HepG2 (cell line): ENCODE data around the gene E2F1. TPM values are rescaled to one million over a fixed set of nuclear protein-coding genes. Genes with fewer than 3 reads are reported as not detected.

Experiments used
- ATF6 ChIP-seq: sonication (generic); formaldehyde crosslinking; conservative IDR thresholded peaks from 2 replicates; pipeline ENCODE4 v1.4.0; 2020; ENCODE audit warnings: missing genetic modification reagents
- ATM ChIP-seq: fragments of 450-650 bp; IDR thresholded peaks from 2 replicates; pipeline ENCODE4 v1.7.1; 2017; ENCODE audit warnings: mild to moderate bottlenecking, borderline replicate concordance
- CAMTA2 ChIP-seq: sonication (generic); formaldehyde crosslinking; IDR thresholded peaks from 2 replicates; pipeline ENCODE4 v1.4.0; 2020; ENCODE audit warnings: mild to moderate bottlenecking, missing genetic modification reagents, borderline replicate concordance
- CENPT ChIP-seq: sonication (generic); formaldehyde crosslinking; IDR thresholded peaks from 2 replicates; pipeline ENCODE4 v1.8.0; 2022; ENCODE audit warnings: low read depth, mild to moderate bottlenecking, moderate library complexity, missing genetic modification reagents
- GLI4 ChIP-seq: sonication (generic); formaldehyde crosslinking; IDR thresholded peaks from 2 replicates; pipeline ENCODE4 v1.5.1; 2020; ENCODE audit warnings: missing genetic modification reagents, mild to moderate bottlenecking, moderate library complexity, borderline replicate concordance
- ISL2 ChIP-seq: sonication (generic); formaldehyde crosslinking; IDR thresholded peaks from 2 replicates; pipeline ENCODE4 v1.5.0; 2020; ENCODE audit warnings: missing genetic modification reagents
- MYC ChIP-seq: sonication (generic); formaldehyde crosslinking; IDR thresholded peaks from 2 replicates; pipeline ENCODE4 v1.9.0; 2021; ENCODE audit warnings: missing genetic modification reagents, borderline replicate concordance
- NFATC3 ChIP-seq: sonication (generic); formaldehyde crosslinking; IDR thresholded peaks from 2 replicates; pipeline ENCODE4 v1.5.1; 2020; ENCODE audit warnings: mild to moderate bottlenecking, missing genetic modification reagents
- NFIB ChIP-seq: sonication (generic); formaldehyde crosslinking; IDR thresholded peaks from 2 replicates; pipeline ENCODE4 v1.9.0; 2021; ENCODE audit warnings: missing genetic modification reagents, mild to moderate bottlenecking, borderline replicate concordance
- NONO ChIP-seq, 2 experiments: fragments of 450-650 bp in 1 of 2; sonication (generic) in 1 of 2; formaldehyde crosslinking in 1 of 2; IDR thresholded peaks in 1 of 2; conservative IDR thresholded peaks in 1 of 2; 2 replicates each; pipeline versions ENCODE4 v1.6.1 to v1.8.0; 2017 to 2022; ENCODE audit warnings: mild to moderate bottlenecking in 1 of 2, missing genetic modification reagents in 1 of 2, moderate library complexity in 1 of 2
- SMAD1 ChIP-seq: sonication (generic); formaldehyde crosslinking; IDR thresholded peaks from 2 replicates; pipeline ENCODE4 v1.4.0; 2020; ENCODE audit warnings: missing genetic modification reagents, low read depth, mild to moderate bottlenecking, borderline replicate concordance
- TCF7 ChIP-seq: sonication (generic); IDR thresholded peaks from 2 replicates; pipeline ENCODE4 v1.6.1; 2016; ENCODE audit warnings: antibody characterized with exemption, low read depth
- TCF7L2 ChIP-seq: IDR thresholded peaks from 2 replicates; pipeline ENCODE4 v1.6.1; 2011; ENCODE audit warnings: mild to moderate bottlenecking, low read depth, low read length, moderate library complexity
- U2AF2 ChIP-seq: fragments of 200-400 bp; formaldehyde crosslinking; IDR thresholded peaks from 2 replicates; pipeline ENCODE4 v1.6.1; 2017; ENCODE audit warnings: low read depth, mild to moderate bottlenecking, low read length
- ZNF121 ChIP-seq: sonication (generic); formaldehyde crosslinking; IDR thresholded peaks from 2 replicates; pipeline ENCODE4 v1.5.0; 2020; ENCODE audit warnings: mild to moderate bottlenecking, missing genetic modification reagents
- ZNF17 ChIP-seq: sonication (generic); formaldehyde crosslinking; IDR thresholded peaks from 2 replicates; pipeline ENCODE4 v1.5.0; 2020; ENCODE audit warnings: mild to moderate bottlenecking, missing genetic modification reagents
- ZNF614 ChIP-seq: IDR thresholded peaks from 2 replicates; pipeline ENCODE4 v1.6.1; 2018; ENCODE audit warnings: missing biosample characterization, missing genetic modification reagents, inconsistent platforms, borderline replicate concordance
- ZNF746 ChIP-seq: sonication (generic); formaldehyde crosslinking; IDR thresholded peaks from 2 replicates; pipeline ENCODE4 v1.8.0; 2022; ENCODE audit warnings: mild to moderate bottlenecking, missing genetic modification reagents
- ZNF891 ChIP-seq: sonication (generic); formaldehyde crosslinking; IDR thresholded peaks from 2 replicates; pipeline ENCODE4 v1.5.0; 2020; ENCODE audit warnings: mild to moderate bottlenecking, missing genetic modification reagents
- ZSCAN31 ChIP-seq: sonication (generic); formaldehyde crosslinking; IDR thresholded peaks from 2 replicates; pipeline ENCODE4 v1.5.0; 2020; ENCODE audit warnings: low read depth, mild to moderate bottlenecking, missing genetic modification reagents
- ZZZ3 ChIP-seq: sonication (generic); formaldehyde crosslinking; IDR thresholded peaks from 2 replicates; pipeline ENCODE4 v1.4.0; 2020; ENCODE audit warnings: missing genetic modification reagents, mild to moderate bottlenecking, borderline replicate concordance
- polyA plus RNA-seq, 8 experiments: library from polyadenylated mRNA; depleted of rRNA in 3 of 8; stranded (reverse) in 7 of 8; unstranded in 1 of 8; fragments of >200 nt; fragmentation: Illumina TruSeq in 4 of 8; extraction: Trizol in 4 of 8; gene quantifications; 2 replicates each; pipeline versions ENCODE4 v1.2.1 to v1.2.3, GENCODE V29; 2011 to 2016; ENCODE audit warnings: low read depth in 4 of 8, missing spikeins in 1 of 8, mixed read lengths in 1 of 8; ENCODE audit not compliant: insufficient read depth in 1 of 8
- total RNA-seq, 5 experiments: library from RNA; depleted of rRNA; stranded (reverse); fragments of >200 nt; fragmentation: Illumina TruSeq; extraction: Trizol; gene quantifications; 2 replicates each; pipeline ENCODE4 v1.2.3, GENCODE V29; 2016; ENCODE audit warnings: low read depth in 1 of 5
- TF ChIP-seq, protein P1 (sequence below): conservative IDR thresholded peaks from 2 replicates; pipeline ENCODE4 v1.6.1; 2018; ENCODE audit warnings: missing genetic modification reagents
- TF ChIP-seq, protein P2 (sequence below): sonication (generic); formaldehyde crosslinking; IDR thresholded peaks from 2 replicates; pipeline ENCODE4; 2020; ENCODE audit warnings: missing genetic modification reagents, mild to moderate bottlenecking, borderline replicate concordance

E2F1 gene
- total and polyA plus RNA-seq, 2 of the 13 experiments (the other 11 are each of a cell fraction or from before 2014, with no cell fraction given), result 25.5 to 39.4 TPM

DNA sequence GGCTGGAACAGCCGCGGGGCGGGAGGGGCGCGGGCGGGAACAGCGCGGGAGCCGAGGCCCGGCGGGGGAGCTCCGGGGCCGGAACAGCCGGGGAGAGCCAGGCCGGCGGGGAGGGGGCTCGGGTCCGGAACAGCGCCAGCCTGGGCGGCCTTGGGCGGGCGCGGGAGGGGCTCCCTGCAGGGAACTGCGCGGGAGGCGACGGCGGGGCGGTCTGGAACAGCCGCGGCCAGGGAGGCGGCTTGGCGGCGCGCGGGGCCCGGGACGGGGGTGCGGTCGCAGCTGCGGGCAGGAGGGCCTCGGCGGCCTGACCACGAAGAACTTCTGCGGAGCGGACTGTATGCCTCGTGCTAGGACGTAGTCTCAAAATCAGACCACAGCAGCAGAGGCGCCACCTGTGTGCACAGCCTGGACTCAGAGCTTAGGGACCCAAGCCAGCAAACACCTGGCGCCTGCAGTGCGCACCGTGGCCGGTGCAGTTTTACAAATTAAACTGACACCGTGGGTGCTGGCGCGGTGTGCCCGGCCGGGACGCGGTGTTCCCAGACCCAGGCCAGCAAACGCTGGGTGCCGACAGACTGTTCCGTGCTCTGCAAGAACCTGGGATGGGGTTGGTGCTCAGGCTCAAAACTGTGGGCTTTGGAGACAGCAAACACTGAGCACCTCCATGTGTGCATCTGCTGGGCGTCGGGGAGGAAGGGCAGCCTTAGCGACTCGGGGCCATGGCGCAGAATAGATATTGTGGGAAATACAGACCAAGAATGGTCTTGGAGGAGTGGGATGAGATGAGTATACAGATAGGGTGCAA lies 46.2 kb upstream of the E2F1 start (continued):
- TF ChIP-seq ZNF746 (CRISPR knock-in tag) (peak; percentile 82; the same call in 1 of the 2 replicates), ZNF17 (CRISPR knock-in tag) (no peak), U2AF2 (peak; percentile 48; the same call in 1 of the 2 replicates), CENPT (no peak; the same call in none of the 2 replicates), ZNF121 (CRISPR knock-in tag) (peak; percentile 44; the same call in 1 of the 2 replicates), TCF7L2 (no peak), ZSCAN31 (peak; percentile 93), CAMTA2 (CRISPR knock-in tag) (0 out of 2 replicates have a peak, but pooled peaks have one; percentile 48), ATM (no peak), TCF7 (no peak; the same call in 1 of the 2 replicates), ATF6 (CRISPR knock-in tag) (0 out of 2 replicates have a peak, but pooled peaks have one; percentile 15), GLI4 (CRISPR knock-in tag) (peak; percentile 69), NONO (IDR thresholded peaks at IDR 0.05) (no peak), NONO (CRISPR knock-in tag; conservative IDR thresholded peaks at IDR 0.05) (peak; percentile 84), SMAD1 (CRISPR knock-in tag) (0 out of 2 replicates have a peak, but pooled peaks have one; percentile 25), NFATC3 (peak; percentile 66; the same call in 1 of the 2 replicates), ZNF614 (peak; percentile 8; the same call in 1 of the 2 replicates), MYC (peak; percentile 78; the same call in 1 of the 2 replicates), ZZZ3 (CRISPR knock-in tag) (peak; percentile 64; the same call in 1 of the 2 replicates), ZNF891 (peak; percentile 97), ISL2 (CRISPR knock-in tag) (0 out of 2 replicates have a peak, but pooled peaks have one; percentile 44), NFIB (CRISPR knock-in tag) (no peak)
- TF ChIP-seq, protein P1, sequence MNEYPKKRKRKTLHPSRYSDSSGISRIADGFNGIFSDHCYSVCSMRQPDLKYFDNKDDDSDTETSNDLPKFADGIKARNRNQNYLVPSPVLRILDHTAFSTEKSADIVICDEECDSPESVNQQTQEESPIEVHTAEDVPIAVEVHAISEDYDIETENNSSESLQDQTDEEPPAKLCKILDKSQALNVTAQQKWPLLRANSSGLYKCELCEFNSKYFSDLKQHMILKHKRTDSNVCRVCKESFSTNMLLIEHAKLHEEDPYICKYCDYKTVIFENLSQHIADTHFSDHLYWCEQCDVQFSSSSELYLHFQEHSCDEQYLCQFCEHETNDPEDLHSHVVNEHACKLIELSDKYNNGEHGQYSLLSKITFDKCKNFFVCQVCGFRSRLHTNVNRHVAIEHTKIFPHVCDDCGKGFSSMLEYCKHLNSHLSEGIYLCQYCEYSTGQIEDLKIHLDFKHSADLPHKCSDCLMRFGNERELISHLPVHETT (CRISPR knock-in tag), result peak; percentile 98
- TF ChIP-seq, protein P2, sequence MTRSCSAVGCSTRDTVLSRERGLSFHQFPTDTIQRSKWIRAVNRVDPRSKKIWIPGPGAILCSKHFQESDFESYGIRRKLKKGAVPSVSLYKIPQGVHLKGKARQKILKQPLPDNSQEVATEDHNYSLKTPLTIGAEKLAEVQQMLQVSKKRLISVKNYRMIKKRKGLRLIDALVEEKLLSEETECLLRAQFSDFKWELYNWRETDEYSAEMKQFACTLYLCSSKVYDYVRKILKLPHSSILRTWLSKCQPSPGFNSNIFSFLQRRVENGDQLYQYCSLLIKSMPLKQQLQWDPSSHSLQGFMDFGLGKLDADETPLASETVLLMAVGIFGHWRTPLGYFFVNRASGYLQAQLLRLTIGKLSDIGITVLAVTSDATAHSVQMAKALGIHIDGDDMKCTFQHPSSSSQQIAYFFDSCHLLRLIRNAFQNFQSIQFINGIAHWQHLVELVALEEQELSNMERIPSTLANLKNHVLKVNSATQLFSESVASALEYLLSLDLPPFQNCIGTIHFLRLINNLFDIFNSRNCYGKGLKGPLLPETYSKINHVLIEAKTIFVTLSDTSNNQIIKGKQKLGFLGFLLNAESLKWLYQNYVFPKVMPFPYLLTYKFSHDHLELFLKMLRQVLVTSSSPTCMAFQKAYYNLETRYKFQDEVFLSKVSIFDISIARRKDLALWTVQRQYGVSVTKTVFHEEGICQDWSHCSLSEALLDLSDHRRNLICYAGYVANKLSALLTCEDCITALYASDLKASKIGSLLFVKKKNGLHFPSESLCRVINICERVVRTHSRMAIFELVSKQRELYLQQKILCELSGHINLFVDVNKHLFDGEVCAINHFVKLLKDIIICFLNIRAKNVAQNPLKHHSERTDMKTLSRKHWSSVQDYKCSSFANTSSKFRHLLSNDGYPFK, result peak; percentile 73
